Breast epithelium (tissue), 3 donors: ENCODE data around the gene PPP1R3E.

Experiments used
- POLR2A ChIP-seq: fragments of 450-650 bp; IDR thresholded peaks from one replicate; pipeline ENCODE4 v1.6.1; 2016; ENCODE audit warnings: antibody characterized with exemption, mild to moderate bottlenecking, moderate library complexity
- POLR2AphosphoS5 ChIP-seq, 3 donors: sonication (generic); formaldehyde crosslinking; IDR thresholded peaks; one replicate each; pipeline ENCODE4 v1.6.1; 2017; ENCODE audit warnings: antibody characterized with exemption in 3 of 3
- TF ChIP-seq, protein P1 (sequence below), 3 donors: fragments of 450-650 bp; IDR thresholded peaks; one replicate each; pipeline ENCODE4 v1.5.1; 2016 to 2017; ENCODE audit warnings: antibody characterized with exemption in 3 of 3, mild to moderate bottlenecking in 3 of 3, moderate library complexity in 3 of 3

DNA sequence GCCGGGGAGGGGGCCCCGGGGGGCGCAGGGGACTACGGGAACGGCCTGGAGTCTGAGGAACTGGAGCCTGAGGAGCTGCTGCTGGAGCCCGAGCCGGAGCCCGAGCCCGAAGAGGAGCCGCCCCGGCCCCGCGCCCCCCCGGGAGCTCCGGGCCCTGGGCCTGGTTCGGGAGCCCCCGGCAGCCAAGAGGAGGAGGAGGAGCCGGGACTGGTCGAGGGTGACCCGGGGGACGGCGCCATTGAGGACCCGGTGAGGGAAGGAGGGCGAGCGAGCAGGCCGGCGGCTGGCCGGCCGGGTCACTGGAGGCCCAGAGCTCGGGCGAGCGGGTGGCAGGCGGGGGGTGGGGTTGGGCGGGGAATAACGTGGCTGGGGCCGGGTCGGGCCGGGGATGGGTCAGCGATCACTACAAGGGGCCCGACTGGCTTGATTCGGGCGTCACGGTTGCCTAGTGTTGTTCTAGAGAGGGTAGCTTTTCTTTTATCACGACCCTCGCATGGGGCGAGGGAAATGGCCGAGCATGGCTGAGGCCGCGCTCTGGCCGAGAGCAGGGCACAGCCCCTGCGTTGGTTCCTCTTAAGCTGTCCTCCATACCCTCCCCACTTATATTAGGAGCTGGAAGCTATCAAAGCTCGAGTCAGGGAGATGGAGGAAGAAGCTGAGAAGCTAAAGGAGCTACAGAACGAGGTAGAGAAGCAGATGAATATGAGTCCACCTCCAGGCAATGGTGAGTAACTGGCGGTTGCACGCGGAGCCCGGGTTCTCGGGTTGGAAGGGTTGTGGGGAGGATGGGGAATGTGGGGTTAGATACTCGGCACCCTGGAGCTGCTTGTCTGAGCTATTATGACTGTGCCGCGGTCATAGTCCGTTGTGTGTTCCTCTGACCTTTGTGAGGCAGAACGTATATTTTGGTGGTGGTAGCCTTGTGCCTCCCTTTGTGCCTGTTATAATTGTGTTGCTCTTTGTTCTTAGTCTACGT lies 19.2 kb upstream of the PPP1R3E start:
- TF ChIP-seq, protein P1, sequence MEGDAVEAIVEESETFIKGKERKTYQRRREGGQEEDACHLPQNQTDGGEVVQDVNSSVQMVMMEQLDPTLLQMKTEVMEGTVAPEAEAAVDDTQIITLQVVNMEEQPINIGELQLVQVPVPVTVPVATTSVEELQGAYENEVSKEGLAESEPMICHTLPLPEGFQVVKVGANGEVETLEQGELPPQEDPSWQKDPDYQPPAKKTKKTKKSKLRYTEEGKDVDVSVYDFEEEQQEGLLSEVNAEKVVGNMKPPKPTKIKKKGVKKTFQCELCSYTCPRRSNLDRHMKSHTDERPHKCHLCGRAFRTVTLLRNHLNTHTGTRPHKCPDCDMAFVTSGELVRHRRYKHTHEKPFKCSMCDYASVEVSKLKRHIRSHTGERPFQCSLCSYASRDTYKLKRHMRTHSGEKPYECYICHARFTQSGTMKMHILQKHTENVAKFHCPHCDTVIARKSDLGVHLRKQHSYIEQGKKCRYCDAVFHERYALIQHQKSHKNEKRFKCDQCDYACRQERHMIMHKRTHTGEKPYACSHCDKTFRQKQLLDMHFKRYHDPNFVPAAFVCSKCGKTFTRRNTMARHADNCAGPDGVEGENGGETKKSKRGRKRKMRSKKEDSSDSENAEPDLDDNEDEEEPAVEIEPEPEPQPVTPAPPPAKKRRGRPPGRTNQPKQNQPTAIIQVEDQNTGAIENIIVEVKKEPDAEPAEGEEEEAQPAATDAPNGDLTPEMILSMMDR (IDR thresholded peaks at IDR 0.05), result no peak
- TF ChIP-seq POLR2A, result no peak
- TF ChIP-seq POLR2AphosphoS5 (IDR thresholded peaks at IDR 0.05), result no peak
